ENCODE measurements around the gene REEP6. TPM values are rescaled to one million over a fixed set of nuclear protein-coding genes. Genes with fewer than 3 reads are reported as not detected.

Gene REEP6
- total and polyA plus RNA-seq, 12 donors = 16.5 to 205 (median 115) TPM

GRCh38 chr19:1523412-1524286, 32.7 kb downstream of the REEP6 start, which contains the start of gene PLK5:
Gene PLK5, plus strand, starts transcription at chr19:1524077. Its CDS starts 2,920 bp downstream, at chr19:1526997.
- H3K36me3 ChIP-seq (replicated peaks in 1 of 2) = no peaks in the 10 kb centered on the region
- no peak for DNase-seq
- 8 to 35% (median 12%) methylated on average over 19 to 92 of the region's 92 CpGs for WGBS, 4 donors
- no peaks in the 10 kb centered on the region for H3K4me1 ChIP-seq (replicated peaks in 1 of 2)
- H3K4me3 ChIP-seq = peak within 1 kb of the TSS in 1 of 4 donors; percentile 23
- H3K27me3 ChIP-seq = peaks cover 45% of the 10 kb centered on the region
- intact Hi-C loops (cut with DNase I) = no loop called here
- H3K27ac ChIP-seq = no peak within 1 kb of the TSS
- no peaks in the 10 kb centered on the region for H3K9me3 ChIP-seq (replicated peaks in 1 of 3)
- TF ChIP-seq CTCF (IDR thresholded peaks at IDR 0.05) = no peak
- no peak for TF ChIP-seq POLR2A (IDR thresholded peaks at IDR 0.05)

DNA sequence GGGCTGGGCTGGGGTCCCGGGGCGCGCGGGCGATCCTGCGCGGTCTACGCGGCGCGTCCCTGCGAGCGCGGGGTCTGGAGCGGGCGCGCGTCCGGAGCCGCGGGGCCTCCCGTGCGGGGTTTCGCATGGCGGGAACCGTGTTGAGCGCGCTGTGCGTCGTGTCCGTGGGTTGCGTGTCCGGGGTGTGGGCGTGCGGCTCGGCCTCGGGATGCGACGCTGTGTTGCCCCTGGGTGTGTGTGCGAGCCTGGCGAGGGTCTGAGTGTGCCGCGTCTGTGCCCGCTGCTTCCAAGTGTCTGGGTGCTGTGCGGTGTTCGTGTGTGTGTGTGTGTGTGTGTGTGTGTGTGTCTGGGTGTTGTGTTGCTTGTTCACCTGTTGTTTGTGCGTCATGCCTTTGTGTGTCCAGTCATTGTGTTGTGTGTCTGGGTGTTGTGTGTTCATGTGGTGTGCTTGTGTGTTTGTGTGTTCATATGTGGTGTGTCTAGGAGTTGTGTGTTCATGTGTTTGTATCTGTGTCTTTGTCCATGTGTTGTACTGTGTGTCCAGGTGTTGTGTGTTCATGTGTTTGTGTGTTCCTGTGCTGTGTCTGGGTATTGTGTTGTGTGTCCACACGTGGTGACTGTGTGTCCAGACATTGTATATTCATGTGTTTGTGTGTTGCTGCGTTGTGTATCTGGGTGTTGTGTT, 33.4 kb downstream of the REEP6 start:
- Histone ChIP-seq H3K27ac (no peak overlapping the region), H3K4me3 (peak overlapping the region in 1 of 4 donors; percentile 23), H3K4me1 (replicated peaks in 1 of 2) (no peaks in the 10 kb centered on the region), H3K27me3 (peaks cover 51% of the 10 kb centered on the region), H3K36me3 (replicated peaks in 1 of 2) (no peaks in the 10 kb centered on the region), H3K9me3 (replicated peaks in 1 of 3) (no peaks in the 10 kb centered on the region)
- DNase-seq = no peak
- no peak for TF ChIP-seq POLR2A (IDR thresholded peaks at IDR 0.05)
- TF ChIP-seq CTCF (IDR thresholded peaks at IDR 0.05) = no peak
- WGBS, 4 donors = 6 to 63% (median 29%) methylated on average over 2 to 49 of the region's 49 CpGs
- intact Hi-C loops (cut with DNase I) = no loop called here

DNA sequence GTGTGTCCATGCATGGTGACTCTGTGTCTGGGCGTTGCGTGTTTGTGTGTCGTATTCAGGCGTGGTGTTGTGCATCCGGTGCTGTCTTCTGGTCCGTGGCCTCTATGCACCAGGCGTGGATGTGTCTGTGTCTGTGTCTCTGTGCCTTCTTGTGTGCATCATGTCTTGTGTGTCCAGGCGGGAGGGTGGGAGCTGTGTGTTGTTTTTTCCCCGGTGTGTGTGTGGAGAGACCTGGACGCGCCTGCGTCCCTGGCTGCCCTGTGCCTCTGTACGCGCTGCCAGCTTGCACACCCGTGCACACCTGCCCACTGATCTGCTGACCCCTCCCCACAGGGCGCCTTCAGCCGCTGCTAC, 34.0 kb downstream of the REEP6 start:
- DNase-seq = no peak
- H3K36me3 ChIP-seq (replicated peaks in 1 of 2) = no peaks in the 10 kb centered on the region
- TF ChIP-seq CTCF (IDR thresholded peaks at IDR 0.05) = no peak
- H3K27me3 ChIP-seq = peaks cover 51% of the 10 kb centered on the region
- no peaks in the 10 kb centered on the region for H3K4me1 ChIP-seq (replicated peaks in 1 of 2)
- intact Hi-C loops (cut with DNase I) = no loop called here
- WGBS, 4 donors = 61 to 84% (median 63%) methylated on average over 6 to 17 of the region's 17 CpGs
- H3K4me3 ChIP-seq = no peak overlapping the region
- H3K9me3 ChIP-seq (replicated peaks in 1 of 3) = no peaks in the 10 kb centered on the region
- H3K27ac ChIP-seq = no peak overlapping the region

- H3K27me3 ChIP-seq = peaks cover 51% of the 10 kb centered on the region
- no peak for DNase-seq
- no peak overlapping the region for H3K4me3 ChIP-seq
- WGBS, 4 donors = 63 to 66% (median 63%) methylated on average over 9 to 31 of the region's 31 CpGs
- H3K36me3 ChIP-seq (replicated peaks in 1 of 2) = no peaks in the 10 kb centered on the region
- H3K27ac ChIP-seq = no peak overlapping the region
- H3K4me1 ChIP-seq (replicated peaks in 1 of 2) = no peaks in the 10 kb centered on the region
- intact Hi-C loops (cut with DNase I) = no loop called here
- TF ChIP-seq POLR2A (IDR thresholded peaks at IDR 0.05) = no peak
- no peak for TF ChIP-seq CTCF (IDR thresholded peaks at IDR 0.05)
- H3K9me3 ChIP-seq (replicated peaks in 1 of 3) = no peaks in the 10 kb centered on the region
These were observed 34.4 kb downstream of the REEP6 start for GRCh38 chr19:1525343-1525742.

Data from adrenal gland (tissue), 12 donors.